Suprapubic skin (tissue), 3 donors: ENCODE results near the gene RIPOR3.

ENCODE experiments used
- CTCF ChIP-seq, 2 donors: fragments of 200-600 bp in 1 of 2; fragments of 450-650 bp in 1 of 2; sonication (generic) in 1 of 2; IDR thresholded peaks; one replicate each; pipeline ENCODE4 v1.5.1; 2016 to 2019; ENCODE audit warnings: antibody characterized with exemption in 2 of 2, mild to moderate bottlenecking in 1 of 2, moderate library complexity in 1 of 2
- POLR2AphosphoS5 ChIP-seq, 3 donors: sonication (generic); formaldehyde crosslinking; IDR thresholded peaks; one replicate each; pipeline ENCODE4 v1.6.1; 2017; ENCODE audit warnings: antibody characterized with exemption in 3 of 3

GRCh38 chr20:50630578-50631263, 60.6 kb downstream of the RIPOR3 start:
- no peak for TF ChIP-seq CTCF (IDR thresholded peaks at IDR 0.05)
- TF ChIP-seq POLR2AphosphoS5 (IDR thresholded peaks at IDR 0.05) = no peak
